GM12892 (cell line): ENCODE measurements around the gene UPP2.

Experiments used
- POLR2A ChIP-seq: IDR thresholded peaks from 2 replicates; pipeline ENCODE4 v1.6.1; 2011; ENCODE audit warnings: low read depth, low read length, control low read depth
- TAF1 ChIP-seq: IDR thresholded peaks from 2 replicates; pipeline ENCODE4 v1.6.1; 2011; ENCODE audit warnings: low read depth, mild to moderate bottlenecking, control low read depth, low read length, borderline replicate concordance

- TF ChIP-seq POLR2A (no peak), TAF1 (no peak)
Observed at GRCh38 chr2:158182676-158183295, 81.1 kb downstream of the UPP2 start.
